Ascending aorta (tissue), 2 donors: ENCODE data around the gene CDK5RAP1. TPM values are rescaled to one million over a fixed set of nuclear protein-coding genes. Genes with fewer than 3 reads are reported as not detected.
A peak's percentile ranks its signal among the peaks of the same experiment; 100 is the strongest.

Experiments used
- DNase-seq, 2 donors: peaks; one replicate each; pipeline ENCODE4 v3.0.0-alpha.2; 2019; ENCODE audit warnings: low spot score in 2 of 2
- H3K27ac ChIP-seq, 2 donors: fragments of 200-600 bp; sonication (generic); one replicate each; pipeline ENCODE4 v1.5.1; 2016 to 2017; ENCODE audit warnings: mild to moderate bottlenecking in 1 of 2
- H3K27me3 ChIP-seq: fragments of 200-600 bp; sonication (generic); one replicate; pipeline ENCODE4 v1.5.1; 2017
- H3K36me3 ChIP-seq, 2 donors: fragments of 200-600 bp; sonication (generic); one replicate each; pipeline ENCODE4 v1.5.1; 2016
- H3K4me1 ChIP-seq, 2 donors: fragments of 200-600 bp; sonication (generic); one replicate each; pipeline ENCODE4 v1.5.1; 2016 to 2017; ENCODE audit warnings: mild to moderate bottlenecking in 1 of 2
- H3K4me3 ChIP-seq, 2 donors: fragments of 200-600 bp; sonication (generic); one replicate each; pipeline ENCODE4 v1.5.1; 2016 to 2017; ENCODE audit warnings: mild to moderate bottlenecking in 1 of 2
- H3K9me3 ChIP-seq, 2 donors: fragments of 200-600 bp; sonication (generic); one replicate each; pipeline ENCODE4 v1.5.1; 2016
- CTCF ChIP-seq, 3 experiments: fragments of 200-600 bp in 2 of 3; fragments of 450-650 bp in 1 of 3; sonication (generic) in 2 of 3; IDR thresholded peaks; one replicate each; pipeline ENCODE4 v1.5.1; 2016 to 2019; ENCODE audit warnings: antibody characterized with exemption in 3 of 3, mild to moderate bottlenecking in 1 of 3, moderate library complexity in 1 of 3
- intact Hi-C: fragments of 100-400 bp; cut with DNase I; formaldehyde crosslinking; loops from one replicate; pipeline ENCODE4 v1.15.1; 2023
- total RNA-seq: library from RNA; depleted of rRNA; stranded (reverse); fragments of >200 nt; gene quantifications from one replicate; pipeline ENCODE4 v1.1.0, GENCODE V29; 2016

The CDK5RAP1 gene
- total RNA-seq, 1 donor from 2014 or later = 42.8 TPM

DNA sequence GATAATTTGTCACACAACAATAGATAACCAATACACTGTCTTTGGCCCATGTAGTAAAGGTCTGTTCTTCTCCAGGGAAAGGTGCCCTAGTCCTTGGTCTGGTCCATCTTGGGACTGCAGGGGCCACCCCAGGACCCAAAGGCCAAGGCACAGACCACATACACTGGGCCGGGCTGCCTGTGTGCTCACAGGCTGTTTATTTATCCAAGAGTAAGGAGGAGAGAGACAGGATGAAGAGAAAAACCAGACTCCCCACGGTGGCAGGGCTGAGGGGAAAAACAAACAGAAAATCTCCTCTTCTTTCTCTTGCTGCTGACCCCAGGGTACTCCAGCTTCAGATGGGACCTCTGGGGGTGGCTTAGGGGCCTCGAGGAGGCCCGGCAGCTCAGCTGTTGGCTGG is 6.5 kb upstream of the CDK5RAP1 start:
- Histone ChIP-seq H3K36me3 (peaks cover 36 to 56% of the 10 kb centered on the region in 2 donors), H3K4me3 (no peak overlapping the region), H3K27ac (no peak overlapping the region), H3K9me3 (no peaks in the 10 kb centered on the region), H3K27me3 (no peaks in the 10 kb centered on the region), H3K4me1 (no peaks in the 10 kb centered on the region)
- no peak for DNase-seq
- TF ChIP-seq CTCF (IDR thresholded peaks at IDR 0.05) = no peak
- intact Hi-C loops = no loop called here

DNA sequence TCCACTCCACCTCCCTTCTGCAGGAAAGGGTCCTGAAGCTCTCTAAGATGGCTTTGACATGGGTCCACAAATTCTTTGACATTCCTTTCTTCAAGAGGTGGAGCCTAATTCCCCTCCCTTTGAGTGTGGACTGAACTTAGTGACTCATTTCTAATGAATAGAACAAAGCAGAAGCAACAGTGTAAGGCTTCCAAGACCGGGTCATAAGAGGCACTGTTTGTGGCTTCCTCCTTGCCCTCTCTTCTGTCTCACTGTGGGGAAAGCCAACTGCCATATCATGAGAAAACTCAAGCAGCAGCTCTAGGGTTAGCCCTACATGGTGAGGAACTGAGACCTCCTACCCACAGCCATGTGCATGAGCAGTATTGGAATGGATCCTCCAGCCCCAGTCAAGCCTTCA is 5.9 kb upstream of the CDK5RAP1 start:
- no peak overlapping the region for H3K4me3 ChIP-seq
- H3K9me3 ChIP-seq = no peaks in the 10 kb centered on the region
- no peak for TF ChIP-seq CTCF (IDR thresholded peaks at IDR 0.05)
- intact Hi-C loops = no loop called here
- no peaks in the 10 kb centered on the region for H3K4me1 ChIP-seq
- no peak overlapping the region for H3K27ac ChIP-seq
- no peak for DNase-seq
- peaks cover 31 to 50% of the 10 kb centered on the region in 2 donors for H3K36me3 ChIP-seq
- H3K27me3 ChIP-seq = no peaks in the 10 kb centered on the region

DNA sequence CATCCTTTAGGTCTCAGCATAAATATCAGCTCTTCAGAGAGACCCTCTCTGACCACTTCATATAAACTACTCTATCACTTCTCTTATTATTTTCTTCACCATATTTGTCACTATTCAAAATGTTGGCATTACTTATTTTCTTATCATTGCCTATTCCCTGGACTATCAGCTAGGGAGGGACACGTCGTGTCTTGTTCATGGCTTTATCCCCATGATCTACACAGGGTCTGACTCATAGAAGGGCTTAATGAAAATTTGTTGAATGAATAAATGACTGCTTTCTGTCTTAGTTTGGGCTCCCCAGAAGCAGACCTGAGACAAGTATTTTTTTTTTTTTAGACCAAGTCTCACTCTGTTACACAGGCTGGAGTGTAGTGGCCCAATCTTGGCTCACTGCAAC is 3.0 kb upstream of the CDK5RAP1 start:
- H3K27me3 ChIP-seq = no peaks in the 10 kb centered on the region
- no peak for DNase-seq
- peaks cover 6 to 17% of the 10 kb centered on the region in 2 donors for H3K4me1 ChIP-seq
- H3K9me3 ChIP-seq = no peaks in the 10 kb centered on the region
- no peak overlapping the region for H3K27ac ChIP-seq
- no peak overlapping the region for H3K4me3 ChIP-seq
- peaks cover 13 to 26% of the 10 kb centered on the region in 2 donors for H3K36me3 ChIP-seq
- TF ChIP-seq CTCF (IDR thresholded peaks at IDR 0.05) = no peak
- intact Hi-C loops = loop anchor here (5.0 kb wide), 2 partner anchors 38 to 83 kb away; partner anchors contain the start of gene SNTA1

DNA sequence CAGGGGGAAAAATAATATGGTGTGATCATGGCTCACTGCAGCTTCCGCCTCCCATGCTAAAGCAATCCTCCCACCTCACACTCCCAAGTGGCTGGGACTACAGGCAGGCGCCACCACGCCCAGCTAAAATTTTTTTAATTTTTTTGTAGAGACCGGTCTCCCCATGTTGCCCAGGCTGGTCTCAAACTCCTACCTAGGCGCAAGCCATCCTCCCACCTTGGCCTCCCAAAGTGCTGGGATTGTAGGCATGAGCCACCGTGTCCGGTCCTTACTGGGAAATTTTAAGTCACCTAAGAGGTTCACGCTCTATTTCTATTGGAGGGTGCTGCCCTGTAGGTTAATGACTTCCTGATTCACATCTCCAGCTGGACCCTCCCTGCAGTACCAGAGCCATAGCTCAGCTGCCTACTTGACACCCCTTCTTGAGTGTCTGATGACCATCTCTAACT is 626 bp upstream of the CDK5RAP1 start:
- peak overlapping the region in 1 of 2 donors; percentile 56 for H3K27ac ChIP-seq
- no peak for TF ChIP-seq CTCF (IDR thresholded peaks at IDR 0.05)
- peaks cover 0 to 3% of the 10 kb centered on the region in 2 donors for H3K36me3 ChIP-seq
- H3K27me3 ChIP-seq = no peaks in the 10 kb centered on the region
- no peaks in the 10 kb centered on the region for H3K9me3 ChIP-seq
- DNase-seq = no peak
- peaks cover 6 to 17% of the 10 kb centered on the region in 2 donors for H3K4me1 ChIP-seq
- H3K4me3 ChIP-seq = peak overlapping the region; percentile 76 to 94
- intact Hi-C loops = loop anchor here (5.0 kb wide), 2 partner anchors 40 to 85 kb away; partner anchors contain the start of gene SNTA1

- intact Hi-C loops = loop anchor here (5.0 kb wide), 2 partner anchors 42 to 87 kb away; partner anchors contain the start of gene SNTA1
These were observed 521 bp downstream of the CDK5RAP1 start for GRCh38 chr20:33400812-33401183.

More at GRCh38 chr20:33400812-33401183, 521 bp downstream of the CDK5RAP1 start:
- H3K27me3 ChIP-seq = no peaks in the 10 kb centered on the region
- H3K9me3 ChIP-seq = no peaks in the 10 kb centered on the region
- H3K4me3 ChIP-seq = peak overlapping the region; percentile 76 to 94
- H3K27ac ChIP-seq = peak overlapping the region; percentile 56 to 61
- no peak for DNase-seq
- H3K36me3 ChIP-seq = peaks cover 2 to 11% of the 10 kb centered on the region in 2 donors
- H3K4me1 ChIP-seq = peaks cover 6 to 17% of the 10 kb centered on the region in 2 donors
- peak in 1 of 3 experiments; percentile 26 for TF ChIP-seq CTCF (IDR thresholded peaks at IDR 0.05)
